Astrocyte of the cerebellum (primary cell): ENCODE data around the gene VPS9D1.
"Not testable (repeated sequence)": the region's sequence is repeated elsewhere in the genome, so short reads cannot be mapped to it uniquely, and the experiment has no call there.

Experiments
- DNase-seq: peaks from one replicate; pipeline ENCODE4 v3.0.0-alpha.2; 2011; ENCODE audit warnings: low read depth
- H3K4me3 ChIP-seq: 2 replicates; pipeline ENCODE4 v1.5.1; 2011; ENCODE audit warnings: mild to moderate bottlenecking, low read depth, low read length, moderate library complexity
- in situ Hi-C: cut with HindIII; loops from 2 replicates; pipeline ENCODE4 v1.10.0; 2017; ENCODE audit warnings: low sequenced_read_pairs
- TF ChIP-seq, protein P1 (sequence below): IDR thresholded peaks from 2 replicates; pipeline ENCODE4 v1.5.1; 2012; ENCODE audit warnings: low read length, low read depth, moderate library complexity, mild to moderate bottlenecking; ENCODE audit errors: missing control alignments

VPS9D1 gene

DNA sequence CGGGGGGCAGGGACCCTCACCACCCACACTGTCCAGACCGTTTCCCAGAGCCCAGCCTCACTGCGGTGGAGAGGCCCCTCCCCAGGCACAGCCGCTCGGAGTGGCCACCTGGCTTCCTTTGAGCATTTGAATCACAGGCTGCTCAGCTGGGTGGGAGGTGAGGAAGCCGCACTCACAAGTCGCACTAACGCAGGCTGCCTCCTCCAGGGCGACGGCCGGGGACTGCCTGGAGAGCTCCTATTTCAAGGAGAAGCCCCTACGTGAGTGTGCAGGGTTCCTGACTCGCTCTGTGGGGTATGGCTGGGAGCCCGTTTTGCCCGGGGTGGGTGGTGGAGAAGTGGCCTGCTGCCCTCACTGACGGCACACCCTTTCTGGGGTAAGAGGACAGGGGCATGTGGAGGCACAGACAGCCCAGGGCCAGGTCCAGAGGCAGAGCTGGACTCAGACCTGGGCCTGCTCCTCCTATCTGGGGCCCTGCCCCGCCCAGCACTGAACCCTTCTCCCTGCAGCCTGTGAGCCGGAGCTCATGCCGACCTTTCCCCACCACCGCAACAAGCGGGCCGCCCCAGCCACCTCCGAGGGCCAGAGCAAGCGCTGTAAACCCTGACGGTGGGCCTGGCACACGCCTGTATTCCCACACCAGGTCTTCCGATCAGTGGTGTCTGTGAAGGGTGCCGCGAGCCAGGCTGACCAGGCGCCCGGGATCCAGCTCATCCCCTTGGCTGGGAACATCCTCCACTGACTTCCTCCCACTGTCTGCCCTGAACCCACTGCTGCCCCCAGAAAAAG lies 25.4 kb downstream of the VPS9D1 start:
- in situ Hi-C loops, result loop anchor here (25.0 kb wide), 1 partner anchor 408 kb away; no protein-coding TSS in a partner anchor
- H3K4me3 ChIP-seq, result no peak overlapping the region
- TF ChIP-seq, protein P1, sequence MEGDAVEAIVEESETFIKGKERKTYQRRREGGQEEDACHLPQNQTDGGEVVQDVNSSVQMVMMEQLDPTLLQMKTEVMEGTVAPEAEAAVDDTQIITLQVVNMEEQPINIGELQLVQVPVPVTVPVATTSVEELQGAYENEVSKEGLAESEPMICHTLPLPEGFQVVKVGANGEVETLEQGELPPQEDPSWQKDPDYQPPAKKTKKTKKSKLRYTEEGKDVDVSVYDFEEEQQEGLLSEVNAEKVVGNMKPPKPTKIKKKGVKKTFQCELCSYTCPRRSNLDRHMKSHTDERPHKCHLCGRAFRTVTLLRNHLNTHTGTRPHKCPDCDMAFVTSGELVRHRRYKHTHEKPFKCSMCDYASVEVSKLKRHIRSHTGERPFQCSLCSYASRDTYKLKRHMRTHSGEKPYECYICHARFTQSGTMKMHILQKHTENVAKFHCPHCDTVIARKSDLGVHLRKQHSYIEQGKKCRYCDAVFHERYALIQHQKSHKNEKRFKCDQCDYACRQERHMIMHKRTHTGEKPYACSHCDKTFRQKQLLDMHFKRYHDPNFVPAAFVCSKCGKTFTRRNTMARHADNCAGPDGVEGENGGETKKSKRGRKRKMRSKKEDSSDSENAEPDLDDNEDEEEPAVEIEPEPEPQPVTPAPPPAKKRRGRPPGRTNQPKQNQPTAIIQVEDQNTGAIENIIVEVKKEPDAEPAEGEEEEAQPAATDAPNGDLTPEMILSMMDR, result no peak
- DNase-seq, result no peak

DNA sequence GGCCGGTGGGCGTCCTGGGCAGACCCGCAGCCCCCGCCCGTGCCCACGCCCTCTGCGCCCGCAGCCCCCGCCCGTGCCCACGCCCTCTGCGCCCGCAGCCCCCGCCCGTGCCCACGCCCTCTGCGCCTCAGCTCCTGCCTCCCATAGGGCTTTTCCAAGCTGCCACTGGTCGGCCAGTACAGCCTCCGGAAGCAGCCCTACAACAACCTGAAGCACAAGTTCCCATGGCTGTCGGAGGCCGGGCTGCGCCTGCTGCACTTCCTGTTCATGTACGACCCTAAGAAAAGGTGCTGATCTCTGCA lies 26.0 kb downstream of the VPS9D1 start:
- in situ Hi-C loops, result loop anchor here (25.0 kb wide), 1 partner anchor 407 kb away; no protein-coding TSS in a partner anchor
- DNase-seq, H3K4me3 ChIP-seq: not testable (repeated sequence)

DNA sequence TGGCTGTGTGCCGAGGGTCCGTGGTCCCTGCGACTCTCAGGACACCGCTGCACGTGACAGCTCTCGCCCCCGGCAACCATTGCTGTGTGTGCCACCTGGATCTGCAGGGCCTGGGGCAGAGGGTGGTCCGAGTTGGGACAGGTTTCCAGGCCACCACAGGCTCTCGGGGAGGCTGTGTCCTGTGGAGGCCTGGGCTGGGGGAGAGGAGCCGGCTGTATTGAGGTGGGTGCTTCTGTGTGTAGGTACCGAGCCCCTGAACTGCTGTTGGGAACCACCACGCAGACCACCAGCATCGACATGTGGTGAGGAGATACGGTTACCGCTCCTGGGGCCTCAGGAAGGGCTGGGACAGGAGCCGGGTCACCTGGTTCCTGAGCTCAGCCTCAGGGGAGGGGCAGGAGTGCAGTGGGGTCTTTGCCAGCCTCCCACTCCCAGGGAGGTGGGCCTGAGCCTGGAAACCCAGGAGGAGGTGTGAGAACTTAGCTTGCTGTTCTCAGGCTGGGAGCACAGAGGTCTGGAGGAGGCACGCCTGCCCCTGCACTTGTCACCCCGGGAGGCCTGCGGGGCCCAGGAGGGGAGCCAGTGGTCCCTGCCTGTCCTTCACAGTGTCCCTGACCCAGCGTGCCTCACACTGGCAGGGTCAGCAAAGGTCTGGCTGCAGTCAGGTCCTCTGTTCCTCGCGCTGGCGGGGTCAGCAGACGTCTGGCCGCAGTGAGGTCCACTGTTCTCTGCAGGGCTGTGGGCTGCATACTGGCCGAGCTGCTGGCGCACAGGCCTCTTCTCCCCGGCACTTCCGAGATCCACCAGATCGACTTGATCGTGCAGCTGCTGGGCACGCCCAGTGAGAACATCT lies 26.5 kb downstream of the VPS9D1 start:
- in situ Hi-C loops, result loop anchor here (25.0 kb wide), 1 partner anchor 407 kb away; no protein-coding TSS in a partner anchor
- no peak for DNase-seq
- H3K4me3 ChIP-seq, result no peak overlapping the region
- TF ChIP-seq, protein P1, result no peak

DNA sequence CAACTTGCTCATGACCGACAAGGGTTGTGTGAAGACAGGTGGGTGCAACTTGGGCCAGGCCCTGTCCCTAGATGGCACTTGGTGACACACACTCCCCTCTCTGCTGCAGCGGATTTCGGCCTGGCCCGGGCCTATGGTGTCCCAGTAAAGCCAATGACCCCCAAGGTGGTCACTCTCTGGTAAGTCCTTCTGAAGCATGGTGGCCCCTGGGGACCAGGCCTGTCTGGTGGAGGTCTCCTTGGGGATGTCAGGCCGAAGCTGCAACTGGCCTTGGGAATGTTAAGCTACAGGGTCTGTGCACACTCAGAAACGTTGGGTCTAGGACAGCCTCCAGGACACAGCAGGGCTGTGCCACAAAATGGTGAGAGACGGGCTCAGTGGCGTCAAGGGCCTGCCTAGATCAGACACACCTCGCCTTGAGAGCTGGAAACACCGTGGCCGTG lies 27.4 kb downstream of the VPS9D1 start:
- TF ChIP-seq, protein P1, result no peak
- DNase-seq, result no peak
- in situ Hi-C loops, result loop anchor here (25.0 kb wide), 1 partner anchor 406 kb away; no protein-coding TSS in a partner anchor
- H3K4me3 ChIP-seq, result no peak overlapping the region

DNA sequence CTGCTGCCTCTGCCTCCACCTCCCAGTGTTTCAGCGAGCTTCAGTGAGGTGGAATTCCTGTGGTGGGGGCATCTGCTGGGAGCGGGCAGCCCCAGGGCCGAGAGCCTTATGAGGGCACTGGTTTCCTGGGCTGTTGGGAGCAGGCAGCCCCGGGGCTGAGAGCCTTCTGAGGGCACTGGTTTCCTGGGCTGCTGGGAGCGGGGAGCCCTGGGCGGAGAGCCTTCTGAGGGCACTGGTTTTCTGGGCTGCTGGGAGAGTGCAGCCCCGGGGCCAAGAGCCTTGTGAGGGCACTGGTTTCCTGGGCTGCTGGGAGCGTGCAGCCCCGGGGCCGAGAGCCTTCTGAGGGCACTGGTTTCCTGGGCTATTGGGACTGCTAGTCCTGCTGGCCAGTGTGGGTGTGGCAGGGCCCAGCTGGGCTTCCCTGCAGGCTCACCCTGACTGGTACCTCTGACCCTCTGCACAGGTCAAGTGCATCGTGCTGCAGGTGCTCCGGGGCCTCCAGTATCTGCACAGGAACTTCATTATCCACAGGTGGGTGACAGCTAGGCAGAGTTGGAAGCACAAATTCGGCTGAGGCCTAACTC lies 28.6 kb downstream of the VPS9D1 start:
- TF ChIP-seq, protein P1, result no peak
- in situ Hi-C loops, result loop anchor here (25.0 kb wide), 1 partner anchor 405 kb away; no protein-coding TSS in a partner anchor
- no peak overlapping the region for H3K4me3 ChIP-seq
- no peak for DNase-seq

DNA sequence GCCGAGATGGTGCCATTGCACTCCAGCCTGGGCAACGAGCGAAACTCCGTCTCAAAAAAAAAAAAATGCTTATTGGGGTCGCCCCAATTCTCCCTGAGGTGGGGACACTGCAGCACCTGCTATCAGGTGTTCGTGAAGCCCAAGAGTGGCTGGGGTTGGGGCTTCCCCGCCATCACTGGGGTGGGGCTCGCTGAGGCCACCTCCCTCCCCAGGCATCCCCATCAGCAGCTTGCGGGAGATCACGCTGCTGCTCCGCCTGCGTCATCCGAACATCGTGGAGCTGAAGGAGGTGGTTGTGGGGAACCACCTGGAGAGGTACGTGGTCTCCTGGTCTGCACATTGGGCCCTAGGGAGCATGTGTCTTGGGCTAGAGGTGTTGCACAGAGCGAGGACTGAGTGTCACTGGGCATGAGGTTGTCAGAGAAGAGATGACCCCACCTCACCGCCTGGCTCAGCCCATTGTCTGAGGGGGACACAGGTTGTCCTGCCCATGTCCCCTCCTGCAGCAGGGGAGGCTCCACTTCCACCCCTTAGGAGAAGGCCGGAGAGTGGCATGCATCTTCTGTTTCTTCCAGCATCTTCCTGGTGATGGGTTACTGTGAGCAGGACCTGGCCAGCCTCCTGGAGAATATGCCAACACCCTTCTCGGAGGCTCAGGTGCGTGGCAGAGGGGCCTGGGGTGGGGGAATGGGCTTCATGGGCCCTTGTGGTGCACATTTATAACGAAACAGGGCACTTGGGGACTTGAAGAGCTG lies 29.3 kb downstream of the VPS9D1 start:
- in situ Hi-C loops, result loop anchor here (25.0 kb wide), 1 partner anchor 404 kb away; no protein-coding TSS in a partner anchor

More for the DNA sequence above, 29.3 kb downstream of the VPS9D1 start:
- TF ChIP-seq, protein P1, result no peak
- no peak for DNase-seq
- H3K4me3 ChIP-seq, result no peak overlapping the region
